Duodenal mucosa (tissue), 2 donors: ENCODE measurements around the gene BCHE.

Source experiments
- H3K27ac ChIP-seq: one replicate; pipeline ENCODE4 v1.7.0; 2013; ENCODE audit warnings: low read depth, low read length
- H3K27me3 ChIP-seq, 2 donors: one replicate each; pipeline ENCODE4 v1.7.0; 2013; ENCODE audit warnings: low read length in 2 of 2, control low read depth in 1 of 2; ENCODE audit not compliant: insufficient read depth in 2 of 2, control insufficient read depth in 1 of 2
- H3K36me3 ChIP-seq, 2 donors: one replicate each; pipeline ENCODE4 v1.7.0; 2013; ENCODE audit warnings: low read length in 2 of 2, control low read depth in 1 of 2; ENCODE audit not compliant: insufficient read depth in 2 of 2, control insufficient read depth in 1 of 2
- H3K4me1 ChIP-seq, 2 donors: one replicate each; pipeline ENCODE4 v1.7.0; 2013; ENCODE audit warnings: low read length in 2 of 2, control low read depth in 1 of 2; ENCODE audit not compliant: insufficient read depth in 2 of 2, control insufficient read depth in 1 of 2
- H3K4me3 ChIP-seq, 2 donors: one replicate each; pipeline ENCODE4 v1.7.0; 2013; ENCODE audit warnings: low read length in 2 of 2, low read depth in 1 of 2
- H3K9ac ChIP-seq, 2 donors: one replicate each; pipeline ENCODE4 v1.7.0; 2013; ENCODE audit warnings: low read length in 2 of 2, low read depth in 1 of 2
- H3K9me3 ChIP-seq, 2 donors: one replicate each; pipeline ENCODE4 v1.7.0; 2013; ENCODE audit warnings: low read length in 2 of 2, control low read depth in 1 of 2; ENCODE audit not compliant: control insufficient read depth in 1 of 2

The BCHE gene

DNA sequence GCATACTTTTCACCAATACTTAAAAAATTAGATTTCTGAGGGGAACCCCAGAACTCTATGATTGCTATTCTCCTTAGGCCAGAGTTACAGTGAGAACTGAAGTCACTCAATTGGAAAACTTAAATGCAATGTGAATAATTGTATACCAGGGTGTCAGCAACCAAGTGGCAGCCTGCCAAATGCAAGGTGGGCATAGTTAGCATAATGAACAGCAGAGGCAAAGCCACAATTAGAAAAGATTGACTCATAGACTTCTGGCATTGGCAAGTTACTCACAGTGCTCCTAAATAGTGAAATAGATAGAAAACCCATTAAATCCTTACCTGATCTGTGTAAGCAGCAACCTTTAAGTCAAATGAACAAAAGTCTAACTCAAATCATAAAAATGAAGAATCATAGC lies 94.9 kb downstream of the BCHE start:
- Histone ChIP-seq H3K27ac (no peak overlapping the region), H3K27me3 (no peaks in the 10 kb centered on the region), H3K36me3 (no peaks in the 10 kb centered on the region), H3K4me3 (no peak overlapping the region), H3K9me3 (no peaks in the 10 kb centered on the region), H3K9ac (no peak overlapping the region), H3K4me1 (no peaks in the 10 kb centered on the region)

DNA sequence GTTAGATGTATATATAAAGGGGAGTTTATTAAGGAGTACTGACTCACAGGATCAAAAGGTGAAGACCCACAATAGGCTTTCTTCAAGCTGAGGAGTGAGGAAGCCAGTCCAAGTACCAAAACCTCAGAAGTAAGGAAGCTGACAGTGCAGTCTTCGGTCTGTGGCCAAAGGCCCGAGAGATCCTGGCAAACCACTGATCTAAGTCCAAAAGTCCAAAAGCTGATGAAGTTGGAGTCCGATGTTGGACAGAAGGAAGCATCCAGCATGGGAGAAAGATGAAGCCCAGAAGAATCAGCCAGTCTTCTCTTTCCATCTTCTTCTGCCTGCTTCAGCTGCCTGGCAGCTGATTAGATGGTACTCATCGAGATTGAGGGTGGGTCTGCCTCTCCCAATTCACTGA lies 107.5 kb downstream of the BCHE start:
- no peaks in the 10 kb centered on the region for H3K27me3 ChIP-seq
- no peak overlapping the region for H3K27ac ChIP-seq
- no peaks in the 10 kb centered on the region for H3K9me3 ChIP-seq
- no peaks in the 10 kb centered on the region for H3K36me3 ChIP-seq
- H3K4me1 ChIP-seq = no peaks in the 10 kb centered on the region
- no peak overlapping the region for H3K4me3 ChIP-seq
- H3K9ac ChIP-seq = no peak overlapping the region

DNA sequence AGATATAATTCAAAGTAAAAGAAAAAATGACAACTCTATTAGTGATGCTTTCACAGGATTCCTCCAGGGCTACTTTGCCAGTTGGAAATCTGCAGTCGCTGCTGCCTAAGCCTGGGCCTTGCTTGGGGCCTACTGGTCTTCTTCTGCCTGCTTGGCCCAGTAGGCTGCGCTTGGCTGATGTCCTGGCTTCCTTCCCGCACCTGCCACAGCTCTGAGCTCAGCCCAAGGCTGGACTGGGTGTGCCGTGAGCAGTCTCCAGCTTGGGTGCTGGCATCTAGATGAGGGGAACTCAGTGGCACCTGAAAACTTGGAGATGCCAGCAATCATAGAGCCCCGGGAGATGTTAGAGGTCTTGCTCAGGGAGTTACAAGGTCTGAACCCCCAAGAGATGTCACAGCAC lies 108.3 kb downstream of the BCHE start:
- H3K36me3 ChIP-seq = no peaks in the 10 kb centered on the region
- H3K4me1 ChIP-seq = no peaks in the 10 kb centered on the region
- no peak overlapping the region for H3K4me3 ChIP-seq
- no peak overlapping the region for H3K9ac ChIP-seq
- H3K9me3 ChIP-seq = no peaks in the 10 kb centered on the region
- H3K27me3 ChIP-seq = no peaks in the 10 kb centered on the region
- H3K27ac ChIP-seq = no peak overlapping the region

DNA sequence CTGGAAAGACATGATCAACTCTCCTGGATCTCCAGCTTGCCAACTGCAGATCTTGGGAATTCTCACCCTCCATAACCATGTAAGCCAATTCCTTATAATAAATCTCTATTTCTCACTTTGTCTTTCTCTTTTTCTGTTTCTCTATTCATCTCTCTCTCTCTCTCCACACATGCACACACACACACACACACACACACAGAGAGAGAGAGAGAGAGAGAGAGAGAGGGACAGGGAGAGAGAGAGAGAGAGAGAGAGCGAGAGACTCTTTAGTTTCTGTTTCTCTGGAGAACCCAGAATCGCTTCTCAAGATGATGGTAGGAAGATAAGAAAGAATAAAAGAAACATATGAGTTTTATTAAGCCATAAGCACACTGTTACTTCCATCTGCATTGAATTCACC lies 111.9 kb downstream of the BCHE start:
- H3K4me3 ChIP-seq = no peak overlapping the region
- H3K36me3 ChIP-seq = no peaks in the 10 kb centered on the region
- no peak overlapping the region for H3K27ac ChIP-seq
- no peak overlapping the region for H3K9ac ChIP-seq
- peaks cover 0 to 1% of the 10 kb centered on the region in 2 donors for H3K9me3 ChIP-seq
- H3K4me1 ChIP-seq = no peaks in the 10 kb centered on the region
- no peaks in the 10 kb centered on the region for H3K27me3 ChIP-seq
